Inflammatory macrophage (primary cell): ENCODE data around the gene GOLGA6L7.
"Not testable (repeated sequence)": the region's sequence is repeated elsewhere in the genome, so short reads cannot be mapped to it uniquely, and the experiment has no call there.

ENCODE experiments used
- DNase-seq, 2 donors: peaks; one replicate each; pipeline ENCODE4 v3.0.0-alpha.2; 2020 to 2022

The GOLGA6L7 gene

DNA sequence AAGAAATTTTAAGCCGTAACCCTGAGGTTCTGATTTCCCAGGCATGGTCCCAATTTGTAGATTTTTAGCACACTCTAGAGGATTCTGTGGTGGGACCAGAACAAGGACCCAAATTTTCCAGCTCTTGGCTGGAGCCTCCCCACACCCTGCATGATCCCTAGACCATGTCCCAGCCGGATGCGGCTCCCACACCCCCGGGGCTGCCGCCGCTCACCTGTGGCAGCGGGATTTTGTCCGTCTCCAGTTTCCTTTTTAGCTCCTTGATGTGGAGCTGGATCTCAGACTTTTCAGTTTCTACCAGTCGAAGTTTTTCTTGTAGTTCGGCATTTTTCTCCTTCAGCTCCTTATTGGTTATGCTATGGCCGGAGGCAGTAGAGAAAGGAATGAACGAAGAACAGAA lies 4.9 kb downstream of the GOLGA6L7 start:
- not testable (repeated sequence) for DNase-seq

DNA sequence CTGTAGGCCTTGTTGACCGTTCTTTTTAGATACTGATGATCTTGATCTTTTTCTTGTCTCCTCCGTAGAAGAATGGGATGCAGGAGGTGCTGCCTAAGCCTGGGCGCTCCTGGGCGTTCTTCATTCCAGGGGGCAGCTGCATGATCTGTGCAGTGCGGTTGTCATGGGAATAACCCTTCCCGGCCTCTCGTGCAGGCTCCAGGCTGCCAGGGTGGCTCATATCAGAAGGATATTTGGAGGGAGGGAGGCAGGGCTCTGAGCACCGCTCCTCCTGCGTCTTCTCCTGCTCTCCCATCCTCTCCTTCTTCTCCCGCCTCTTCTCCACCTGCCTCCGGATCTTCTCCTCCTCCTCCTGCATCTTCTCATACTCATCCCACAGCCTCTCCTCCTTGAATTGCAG lies 6.2 kb downstream of the GOLGA6L7 start:
- not testable (repeated sequence) for DNase-seq

DNA sequence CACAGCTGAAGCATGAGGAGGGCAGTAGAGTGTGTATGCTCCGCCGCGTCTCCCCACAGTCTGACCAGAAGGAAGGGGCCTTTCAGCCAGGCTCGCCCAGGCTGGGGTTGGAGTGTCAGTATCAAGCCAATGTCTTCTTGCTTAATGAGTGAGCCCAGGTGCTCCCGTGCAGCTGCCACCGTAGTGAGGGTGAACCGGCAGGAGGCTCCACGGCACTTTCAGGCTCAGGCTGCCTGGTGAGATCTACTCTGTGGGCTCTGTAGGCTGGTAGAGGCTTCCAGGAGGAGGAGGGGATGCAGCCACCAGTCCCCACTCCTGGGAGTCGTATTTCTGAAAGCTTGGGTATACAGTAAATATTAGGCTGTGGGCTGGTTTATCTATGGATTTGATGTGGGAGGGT lies 8.2 kb downstream of the GOLGA6L7 start:
- not testable (repeated sequence) for DNase-seq

DNA sequence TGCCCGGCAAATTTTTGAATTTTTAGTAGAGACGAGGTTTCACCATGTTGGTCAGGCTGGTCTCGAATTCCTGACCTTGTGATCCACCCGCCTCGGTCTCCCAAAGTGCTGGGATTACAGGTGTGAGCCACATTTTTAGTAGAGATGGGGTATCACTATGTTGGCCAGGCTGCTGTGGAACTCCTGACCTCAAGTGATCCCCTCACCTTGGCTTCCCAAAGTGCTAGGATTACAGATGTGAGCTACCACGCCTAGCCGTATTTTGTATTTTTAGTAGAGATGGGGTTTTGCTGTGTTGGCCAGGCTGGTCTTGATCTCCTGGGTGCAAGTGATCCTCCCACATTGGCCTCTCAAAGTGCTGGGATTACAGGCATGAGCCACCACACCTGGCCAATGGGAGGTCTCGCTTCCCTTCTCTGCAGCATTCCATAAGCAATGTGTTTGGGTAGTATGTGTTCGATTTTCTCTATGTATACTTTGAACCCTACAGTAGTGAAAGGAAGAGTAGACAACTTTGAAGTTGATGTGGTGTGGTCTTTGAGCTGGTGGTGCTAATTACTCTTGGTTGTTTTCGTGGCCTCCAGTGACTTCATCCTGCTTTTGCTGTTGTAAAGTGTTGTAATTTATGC lies 13.4 kb downstream of the GOLGA6L7 start:
- not testable (repeated sequence) for DNase-seq

DNA sequence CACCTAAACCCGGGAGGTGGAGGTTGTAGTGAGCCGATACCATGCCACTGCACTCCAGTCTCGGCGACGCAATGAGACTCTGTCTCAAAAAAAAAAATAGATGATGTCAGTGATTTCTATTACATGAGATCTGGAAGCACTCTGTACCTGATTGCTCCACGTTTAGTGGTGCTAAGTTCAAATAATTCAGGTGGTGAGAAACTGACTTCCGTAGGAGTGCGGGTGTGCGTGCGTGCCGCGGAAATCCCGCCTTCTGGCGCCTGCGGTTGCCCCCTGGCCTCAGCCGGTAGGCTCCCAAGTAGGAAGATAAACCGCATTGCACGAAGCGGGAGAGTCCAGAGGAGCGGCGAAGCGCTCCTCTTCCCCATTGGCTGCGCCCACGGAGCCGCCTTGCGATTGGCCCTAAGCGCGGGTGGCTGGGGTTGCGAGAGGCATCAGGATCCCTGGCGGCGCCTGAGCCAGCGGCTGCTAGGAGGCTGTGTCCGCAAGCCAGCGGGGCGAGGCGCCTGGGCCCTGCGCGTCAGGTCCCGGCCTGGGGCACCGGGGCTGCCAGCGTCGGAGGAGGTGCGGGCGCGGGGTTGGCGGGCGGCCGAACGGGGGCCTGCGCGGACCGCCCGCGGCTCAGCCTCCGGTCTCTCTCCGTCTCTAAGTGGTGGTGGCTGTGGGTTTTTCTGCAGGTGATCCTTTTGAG lies 16.4 kb downstream of the GOLGA6L7 start:
- DNase-seq: peak; percentile 59 to 67

DNA sequence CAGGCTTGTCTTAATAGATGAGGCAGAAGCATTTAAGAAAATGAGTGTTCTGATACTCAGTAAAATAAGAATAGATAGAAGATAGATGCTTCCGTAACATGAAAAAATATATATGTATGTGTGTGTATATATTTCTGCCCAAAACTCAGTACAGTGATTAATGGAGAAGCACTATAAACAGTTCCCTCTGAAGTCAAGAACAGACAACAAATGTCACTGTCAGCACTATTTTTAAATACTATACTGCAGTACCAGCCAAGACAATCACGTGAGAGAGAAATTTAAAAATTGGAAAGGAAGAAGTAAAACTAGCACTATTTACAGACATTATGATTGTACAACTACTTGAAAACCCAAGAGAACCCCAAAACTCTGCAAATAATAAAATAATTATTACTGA lies 27.0 kb downstream of the GOLGA6L7 start:
- DNase-seq: not testable (repeated sequence)

DNA sequence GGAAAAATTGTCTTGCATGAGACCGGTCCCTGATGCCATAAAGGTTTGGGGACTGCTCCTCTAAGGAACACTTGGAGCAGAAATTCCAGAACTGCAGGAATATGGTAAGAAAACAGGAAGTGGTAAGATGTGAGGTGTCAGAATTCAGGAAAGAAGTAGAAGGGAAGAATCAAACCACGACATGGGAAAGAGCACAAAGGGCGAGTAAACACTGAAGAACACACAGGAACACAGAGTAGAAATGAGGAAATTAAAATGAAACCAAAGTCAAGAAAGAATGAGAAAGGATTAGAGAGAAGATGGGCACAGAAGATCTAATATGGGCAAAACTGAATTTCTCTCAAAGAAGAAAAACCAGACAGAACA lies 28.5 kb downstream of the GOLGA6L7 start:
- not testable (repeated sequence) for DNase-seq

DNA sequence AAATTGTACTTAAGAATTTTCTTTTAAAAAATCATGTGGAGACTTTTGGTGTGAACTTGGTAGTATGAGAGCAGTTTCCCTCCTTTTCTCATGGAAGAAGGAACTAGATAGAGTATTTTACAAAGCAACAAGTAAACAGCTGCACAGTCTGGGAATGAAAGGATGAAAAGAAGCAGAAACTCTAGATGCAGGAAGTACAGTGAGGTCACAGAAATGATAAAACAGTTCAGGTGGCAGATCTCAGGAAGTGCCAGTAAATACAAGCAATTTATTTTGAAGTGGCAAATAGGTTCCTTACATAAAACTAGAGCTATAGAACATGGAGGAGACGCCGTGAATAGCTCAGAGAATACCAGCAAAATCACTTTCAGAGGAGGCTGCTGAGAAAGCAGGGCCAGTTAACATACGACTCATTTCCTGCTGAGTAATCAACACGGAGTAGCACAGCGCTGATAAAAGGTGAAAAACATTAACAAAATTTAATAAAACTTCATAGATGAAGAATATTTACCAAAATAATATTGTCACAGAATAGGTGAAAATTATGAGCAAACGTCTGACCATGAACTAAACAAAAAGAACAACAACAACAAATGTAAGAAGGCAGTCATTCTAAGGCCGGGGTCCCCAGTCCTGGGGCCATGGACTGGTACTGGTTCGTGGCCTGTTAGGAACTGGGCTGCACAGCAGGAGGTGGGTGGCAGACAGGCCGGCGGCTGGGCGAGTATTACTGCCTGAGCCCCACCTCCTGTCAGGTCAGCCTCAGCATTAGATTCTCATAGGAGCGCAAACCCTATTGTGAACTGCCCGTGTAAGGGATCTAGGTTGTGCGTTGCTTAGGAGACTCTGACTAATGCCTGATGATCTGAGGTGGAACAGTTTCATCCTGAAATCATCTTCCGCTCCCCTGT lies 29.2 kb downstream of the GOLGA6L7 start:
- DNase-seq: not testable (repeated sequence)

DNA sequence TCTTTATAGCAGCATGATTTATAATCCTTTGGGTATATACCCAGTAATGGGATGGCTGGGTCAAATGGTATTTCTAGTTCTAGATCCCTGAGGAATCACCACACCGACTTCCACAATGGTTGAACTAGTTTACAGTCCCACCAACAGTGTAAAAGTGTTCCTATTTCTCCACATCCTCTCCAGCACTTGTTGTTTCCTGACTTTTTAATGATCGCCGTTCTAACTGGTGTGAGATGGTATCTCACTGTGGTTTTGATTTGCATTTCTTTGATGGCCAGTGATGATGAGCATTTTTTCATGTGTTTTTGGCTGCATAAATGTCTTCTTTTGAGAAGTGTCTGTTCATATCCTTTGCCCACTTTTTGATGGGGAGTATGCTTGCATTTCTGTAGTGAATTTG lies 30.3 kb downstream of the GOLGA6L7 start:
- DNase-seq: not testable (repeated sequence)

DNA sequence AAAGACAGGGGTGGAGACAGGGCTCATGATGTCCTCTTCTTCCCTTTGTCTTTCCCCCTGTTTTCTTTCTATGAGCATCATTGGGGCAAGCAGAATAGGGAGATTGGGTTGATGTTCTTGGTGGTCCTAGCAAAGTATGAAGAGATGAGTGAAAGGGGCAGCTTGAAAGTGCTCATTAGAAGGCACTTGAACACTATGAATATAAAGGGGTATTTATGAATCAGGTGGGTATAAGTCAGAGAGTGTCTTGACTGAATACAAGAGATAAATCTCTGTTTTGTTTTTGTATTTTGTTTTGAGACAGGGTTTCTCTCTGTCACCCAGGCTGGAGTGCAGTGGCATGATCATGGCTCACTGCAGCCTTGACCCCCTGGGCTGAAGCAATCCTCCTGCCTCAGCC lies 34.4 kb downstream of the GOLGA6L7 start:
- DNase-seq: not testable (repeated sequence)

DNA sequence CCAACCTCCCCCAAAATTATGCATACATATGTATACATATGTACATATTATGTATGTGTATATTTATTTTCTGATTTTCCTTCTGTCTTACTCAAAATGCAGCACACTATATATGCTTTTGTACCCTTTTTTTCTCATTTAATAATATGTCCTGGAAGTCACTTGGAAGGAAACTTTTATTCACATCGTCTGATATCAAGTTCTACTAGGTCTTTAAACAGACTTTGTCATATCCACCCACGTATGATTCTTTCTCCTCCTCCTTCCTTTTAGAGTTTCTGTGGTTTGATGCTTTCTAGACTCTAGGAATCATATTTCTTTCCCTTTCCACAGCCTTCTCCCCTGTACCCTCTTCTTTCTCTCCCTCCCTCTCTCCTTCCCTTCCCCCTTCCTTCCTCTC lies 35.1 kb downstream of the GOLGA6L7 start:
- not testable (repeated sequence) for DNase-seq

DNA sequence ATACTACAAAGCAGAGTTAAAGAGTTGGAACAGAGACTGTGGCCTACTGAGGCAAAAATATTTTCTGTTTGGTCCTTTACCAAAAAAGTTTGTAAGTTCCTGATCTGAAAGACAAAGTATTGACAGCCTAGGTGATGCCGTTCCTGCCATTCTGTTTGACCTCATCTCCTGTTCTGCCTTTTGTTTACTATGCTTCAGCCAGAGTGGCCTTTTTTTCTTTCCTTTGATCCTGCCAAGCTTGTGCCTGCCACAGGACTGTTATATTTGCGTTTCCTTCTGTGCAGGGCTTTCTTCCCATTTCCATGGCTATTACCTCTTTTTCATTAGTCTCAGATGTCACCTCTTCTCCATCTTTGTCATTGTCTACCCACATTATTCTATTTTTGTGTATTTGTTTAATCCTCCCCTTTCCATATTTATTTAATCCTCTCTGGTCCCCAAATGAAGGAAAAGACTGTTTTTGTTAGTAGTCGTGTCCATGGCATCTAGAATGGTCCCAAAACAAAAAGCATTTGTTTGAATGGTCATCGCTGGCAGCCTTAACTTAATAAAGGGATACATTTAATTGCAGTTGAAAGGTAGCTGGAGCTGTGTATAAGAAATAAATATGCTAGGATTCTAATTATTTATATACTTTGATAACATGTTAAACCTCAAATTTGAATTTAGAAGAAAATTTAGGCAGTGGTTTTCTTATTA lies 36.4 kb downstream of the GOLGA6L7 start:
- not testable (repeated sequence) for DNase-seq

DNA sequence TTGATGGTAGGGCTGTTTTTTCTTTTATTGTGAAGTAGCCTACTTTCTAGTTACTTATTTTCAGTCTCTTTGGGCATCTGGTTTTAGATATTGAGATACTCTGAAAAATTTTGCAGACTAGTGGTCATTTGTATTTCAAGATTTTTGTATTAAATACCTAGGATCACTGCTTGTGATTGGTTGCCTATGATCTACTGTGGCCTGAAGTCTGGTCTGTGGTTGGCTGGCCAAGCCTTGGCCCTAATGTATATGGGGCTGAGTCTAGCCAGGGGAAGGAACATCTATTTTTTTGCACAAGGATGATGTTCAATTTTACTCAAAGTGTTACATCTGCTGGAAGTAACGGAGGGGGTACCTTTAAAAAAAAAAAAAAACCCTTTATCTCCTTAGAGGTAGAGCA lies 38.0 kb downstream of the GOLGA6L7 start:
- not testable (repeated sequence) for DNase-seq

DNA sequence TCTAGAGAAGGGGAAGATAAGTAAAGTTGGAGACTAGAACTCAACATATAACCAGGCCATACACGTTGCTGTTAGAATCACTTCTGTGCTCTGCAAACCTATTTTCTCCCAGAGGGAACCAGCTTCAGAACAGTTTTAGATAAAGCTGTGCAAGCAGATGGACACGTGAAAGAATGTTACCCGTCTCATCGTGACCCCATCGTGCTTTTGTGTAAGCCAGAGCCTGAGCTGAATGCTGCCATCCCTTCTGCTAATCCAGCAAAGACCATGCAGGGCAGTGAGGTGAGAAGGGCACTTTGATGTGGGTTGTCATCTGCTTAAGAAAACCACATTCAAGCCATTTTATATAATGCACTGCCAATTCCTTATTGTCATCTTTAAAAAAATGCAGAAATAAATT lies 40.3 kb downstream of the GOLGA6L7 start:
- not testable (repeated sequence) for DNase-seq

DNA sequence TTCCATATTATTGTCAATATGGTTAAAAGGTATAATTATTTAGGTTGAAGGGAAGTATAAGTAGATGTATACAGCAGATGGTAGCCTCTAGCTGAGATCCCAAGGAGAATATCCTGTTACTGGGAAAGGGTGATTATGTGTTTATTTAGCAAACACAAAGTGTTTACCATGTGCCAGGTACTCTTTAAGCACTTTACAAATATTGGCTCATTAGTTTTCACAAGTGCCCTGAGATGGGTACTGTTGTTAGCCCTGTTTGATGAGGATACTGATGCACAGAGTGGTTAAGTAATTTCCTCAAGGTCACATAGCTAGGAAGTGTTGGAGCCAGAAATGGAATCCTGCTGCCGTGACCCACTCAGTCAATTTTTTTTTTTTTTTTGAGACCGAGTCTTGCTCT lies 48.1 kb downstream of the GOLGA6L7 start:
- DNase-seq: not testable (repeated sequence)

DNA sequence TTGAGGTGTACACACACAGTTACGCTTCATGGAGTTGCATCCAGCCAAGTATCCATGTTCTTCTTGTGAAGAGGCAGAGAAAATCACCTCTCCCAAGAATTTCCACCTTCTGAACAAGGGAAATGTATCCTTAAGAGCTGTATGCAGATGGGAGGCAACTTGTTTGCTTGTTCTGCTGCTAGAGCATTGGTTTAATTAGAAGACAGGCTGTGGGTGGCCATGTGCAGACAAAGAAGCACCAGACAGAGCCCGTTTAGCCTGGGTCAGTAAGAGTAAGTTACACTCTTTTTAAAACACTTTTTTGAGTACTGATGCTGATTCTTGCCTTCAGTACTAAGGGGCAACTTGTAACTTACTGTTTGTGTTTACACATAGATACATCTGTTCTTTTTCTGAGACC lies 50.2 kb downstream of the GOLGA6L7 start:
- DNase-seq: not testable (repeated sequence)

DNA sequence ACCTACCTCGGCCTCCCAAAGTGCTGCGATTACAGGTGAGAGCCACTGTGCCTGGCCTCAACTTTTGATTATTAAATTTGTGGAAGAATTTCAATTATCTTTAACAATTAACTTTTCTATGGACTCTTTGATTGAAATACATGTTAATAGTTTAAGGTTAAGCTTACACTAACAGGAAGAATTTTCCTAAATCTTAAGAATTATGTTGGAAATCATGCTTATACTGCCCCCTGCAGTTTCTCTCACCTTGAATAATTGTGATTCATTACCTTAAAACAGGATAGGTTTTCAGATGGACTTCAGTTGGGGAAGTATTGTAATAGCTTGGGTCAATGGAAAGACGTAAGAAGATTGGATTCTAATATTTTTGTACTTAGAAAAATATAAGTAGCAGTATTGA lies 54.2 kb downstream of the GOLGA6L7 start:
- DNase-seq: not testable (repeated sequence)
